Lung microvascular endothelial cell (primary cell): ENCODE data around the gene ACOT8. TPM values are rescaled to one million over a fixed set of nuclear protein-coding genes. Genes with fewer than 3 reads are reported as not detected.
A peak's percentile ranks its signal among the peaks of the same experiment; 100 is the strongest.
"Not testable (repeated sequence)": the region's sequence is repeated elsewhere in the genome, so short reads cannot be mapped to it uniquely, and the experiment has no call there.

Experiments used
- DNase-seq, 2 donors: peaks; one replicate each; pipeline versions ENCODE4 v3.0.0 to v3.0.0-alpha.2; 2010; ENCODE audit warnings: low read depth in 2 of 2
- total RNA-seq: library from RNA; depleted of rRNA; stranded (reverse); fragments of >200 nt; gene quantifications from 2 replicates; pipeline ENCODE4 v1.2.1, GENCODE V29; 2014

The ACOT8 gene
- 25.7 and 35.3 TPM in 2 replicates for total RNA-seq

- DNase-seq: peak; percentile 100
Measured at GRCh38 chr20:45857114-45857881, at the start of gene ACOT8, which contains the start of gene ZSWIM3. Gene ACOT8 (minus strand): TSS chr20:45857392. CDS start chr20:45857315, 77 bp downstream. Gene ZSWIM3 (plus strand): TSS chr20:45857614. CDS start chr20:45857826, 212 bp downstream.

GRCh38 chr20:45905505-45906079, 48.4 kb upstream of the ACOT8 start:
- DNase-seq: no peak

- no peak for DNase-seq
Measured at GRCh38 chr20:45904583-45905504, 47.7 kb upstream of the ACOT8 start.

DNA sequence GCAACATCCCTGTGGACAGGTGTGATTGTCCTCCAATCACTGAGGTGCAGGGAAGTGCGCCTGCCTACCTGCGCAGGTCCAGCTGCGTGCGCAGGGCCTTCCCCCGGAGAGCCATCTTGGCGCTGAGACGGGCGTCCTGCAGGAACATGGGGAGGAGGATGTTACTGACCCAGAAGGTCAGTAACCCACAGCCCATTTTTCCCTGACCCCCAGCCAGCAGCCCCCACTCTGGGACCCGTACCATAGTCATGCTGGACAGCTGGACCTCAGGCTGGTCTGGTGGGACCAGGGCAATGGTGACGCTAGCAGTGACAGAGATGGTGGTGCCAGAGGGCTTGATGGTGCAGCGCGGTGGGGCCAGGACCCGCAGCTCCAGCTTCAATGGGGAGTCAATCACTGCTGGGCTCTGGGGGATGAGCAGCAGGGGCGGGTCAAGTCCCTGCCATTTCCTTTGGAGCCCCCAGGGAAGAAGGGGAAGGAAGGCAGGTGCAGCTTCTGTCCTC, 45.1 kb upstream of the ACOT8 start:
- no peak for DNase-seq

DNA sequence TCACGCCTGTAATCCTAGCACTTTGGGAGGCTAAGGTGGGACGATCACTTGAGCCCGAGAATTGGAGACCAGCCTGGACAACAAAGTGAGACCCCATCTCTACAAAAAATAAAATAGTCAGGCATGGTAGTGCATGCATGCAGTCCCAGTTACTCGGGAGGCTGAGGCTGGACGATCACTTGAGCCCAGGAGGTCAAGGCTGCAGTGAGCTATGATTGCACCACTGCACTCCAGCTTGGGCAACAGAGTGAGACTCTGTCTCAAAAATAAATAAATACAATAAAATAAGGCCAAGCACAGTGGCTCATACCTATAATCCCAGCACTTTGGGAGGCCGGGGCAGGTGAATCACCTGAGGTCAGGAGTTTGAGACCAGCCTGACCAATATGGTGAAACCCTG, 44.1 kb upstream of the ACOT8 start:
- not testable (repeated sequence) for DNase-seq

DNA sequence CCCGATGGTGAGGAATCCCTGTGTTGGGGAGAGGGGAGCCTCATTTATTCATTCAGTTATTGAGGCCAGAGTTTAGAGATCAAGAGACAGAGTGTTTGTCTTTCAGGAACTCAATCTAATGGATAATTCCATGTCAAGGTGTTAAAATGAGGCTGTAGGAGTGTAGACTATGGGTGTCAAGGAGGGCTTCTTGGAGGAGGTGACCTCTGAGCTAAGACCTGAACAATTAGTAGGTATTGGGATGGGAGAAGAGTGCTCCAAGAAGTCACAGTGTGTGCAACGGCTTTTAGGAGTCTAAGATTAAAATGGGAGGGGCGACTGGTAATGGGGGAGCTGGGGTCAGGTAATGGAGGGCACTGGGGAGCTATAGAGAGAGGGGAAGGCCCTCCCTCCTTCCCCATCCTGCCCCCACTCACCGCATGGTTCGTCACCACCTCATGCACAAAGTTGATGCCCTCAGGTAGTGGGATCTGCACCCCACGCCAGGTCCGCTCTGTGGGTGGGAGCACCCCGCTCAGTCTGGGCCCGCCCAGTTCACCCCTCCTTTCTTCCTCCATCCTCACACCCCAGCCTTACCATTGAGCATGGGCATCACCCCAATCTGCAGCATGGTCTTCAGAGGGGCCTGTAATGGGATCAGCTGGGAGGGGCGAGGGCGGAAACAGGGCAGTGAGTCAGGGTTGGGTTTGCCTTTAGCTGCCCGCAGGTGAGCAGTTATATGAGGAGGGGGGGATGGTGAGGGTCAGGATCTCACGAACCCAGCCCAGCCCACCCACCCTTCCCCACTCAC, 42.0 kb upstream of the ACOT8 start:
- no peak for DNase-seq

GRCh38 chr20:45898285-45898684, 41.1 kb upstream of the ACOT8 start:
- DNase-seq: no peak

DNA sequence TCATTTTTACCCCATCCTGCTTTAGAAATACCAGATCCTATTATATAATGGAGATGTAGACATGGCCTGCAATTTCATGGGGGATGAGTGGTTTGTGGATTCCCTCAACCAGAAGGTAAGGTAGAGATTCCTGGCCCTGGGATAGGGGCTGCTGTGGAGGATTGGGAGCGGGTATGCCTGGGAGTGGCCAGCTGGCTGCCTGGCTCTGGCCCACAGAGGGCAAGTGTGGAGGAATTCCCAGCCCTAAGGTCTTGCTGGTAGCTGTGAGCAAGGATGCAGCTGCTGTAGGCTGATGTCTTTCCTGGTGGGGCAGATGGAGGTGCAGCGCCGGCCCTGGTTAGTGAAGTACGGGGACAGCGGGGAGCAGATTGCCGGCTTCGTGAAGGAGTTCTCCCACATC, 40.5 kb upstream of the ACOT8 start:
- DNase-seq: no peak

- no peak for DNase-seq
Measured at GRCh38 chr20:45897289-45897688, 40.1 kb upstream of the ACOT8 start.

DNA sequence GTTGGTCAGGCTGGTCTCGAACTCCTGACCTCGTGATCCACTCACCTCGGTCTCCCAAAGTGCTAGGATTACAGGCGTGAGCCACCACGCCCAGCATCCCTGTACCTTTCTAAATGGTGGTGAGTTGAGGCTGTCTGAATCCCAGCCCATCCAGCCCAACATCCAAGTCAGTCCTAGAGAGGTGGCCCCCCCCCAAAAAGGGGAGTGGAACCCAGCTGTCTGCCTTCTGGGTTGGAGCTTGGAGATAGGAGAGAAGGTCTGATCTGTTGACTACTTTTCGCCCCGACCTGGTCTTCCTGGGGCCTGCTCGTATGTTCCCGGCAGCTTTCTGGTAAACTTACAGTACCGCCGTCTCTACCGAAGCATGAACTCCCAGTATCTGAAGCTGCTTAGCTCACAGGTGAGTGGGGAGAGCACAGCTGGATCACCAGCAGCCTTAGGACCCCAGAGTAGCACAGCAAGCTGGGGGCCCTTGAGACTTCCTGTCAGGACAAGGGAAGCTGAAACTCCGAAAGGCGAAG, 39.5 kb upstream of the ACOT8 start:
- no peak for DNase-seq

- DNase-seq: no peak
Measured at GRCh38 chr20:45894797-45895196, 37.6 kb upstream of the ACOT8 start.

- no peak for DNase-seq
Measured at GRCh38 chr20:45893831-45894230, 36.6 kb upstream of the ACOT8 start.

GRCh38 chr20:45892828-45893500, 35.8 kb upstream of the ACOT8 start:
- DNase-seq: no peak

- peak in 1 of 2 donors; percentile 39 for DNase-seq
Measured at GRCh38 chr20:45892049-45892825, 35.0 kb upstream of the ACOT8 start.

DNA sequence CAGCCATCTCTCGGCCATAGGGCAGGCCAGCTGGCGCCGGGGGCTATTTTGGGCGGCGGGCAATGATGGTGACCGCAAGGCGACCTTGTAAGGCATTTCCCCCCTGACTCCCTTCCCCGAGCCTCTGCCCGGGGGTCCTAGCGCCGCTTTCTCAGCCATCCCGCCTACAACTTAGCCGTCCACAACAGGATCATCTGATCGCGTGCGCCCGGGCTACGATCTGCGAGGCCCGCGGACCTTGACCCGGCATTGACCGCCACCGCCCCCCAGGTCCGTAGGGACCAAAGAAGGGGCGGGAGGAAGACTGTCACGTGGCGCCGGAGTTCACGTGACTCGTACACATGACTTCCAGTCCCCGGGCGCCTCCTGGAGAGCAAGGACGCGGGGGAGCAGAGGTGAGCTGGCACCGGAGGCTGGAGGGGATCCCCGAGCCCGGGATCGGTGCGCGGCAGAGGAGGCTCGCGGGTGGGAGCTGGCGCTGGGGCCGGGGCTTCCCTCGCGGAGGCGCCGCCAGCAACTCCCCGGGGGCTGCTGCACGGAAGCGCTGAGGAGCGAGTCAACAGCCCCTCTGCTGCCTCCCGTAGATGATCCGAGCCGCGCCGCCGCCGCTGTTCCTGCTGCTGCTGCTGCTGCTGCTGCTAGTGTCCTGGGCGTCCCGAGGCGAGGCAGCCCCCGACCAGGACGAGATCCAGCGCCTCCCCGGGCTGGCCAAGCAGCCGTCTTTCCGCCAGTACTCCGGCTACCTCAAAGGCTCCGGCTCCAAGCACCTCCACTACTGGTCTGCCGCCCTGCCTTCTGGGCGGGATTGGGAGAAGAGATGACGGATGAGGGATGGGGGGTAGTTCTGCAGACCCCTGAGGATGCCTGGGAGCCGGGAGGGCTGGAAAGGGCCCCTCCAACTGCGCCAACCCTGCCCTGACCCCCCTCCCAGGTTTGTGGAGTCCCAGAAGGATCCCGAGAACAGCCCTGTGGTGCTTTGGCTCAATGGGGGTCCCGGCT, 34.1 kb upstream of the ACOT8 start, which contains the start of the genes CTSA and NEURL2:
Gene CTSA (plus strand): TSS at position 351 of the 999 bp plus-strand sequence. CDS start 234 bp downstream, at position 585.
Gene NEURL2 (minus strand): TSS at position 224 of the 999 bp plus-strand sequence. CDS start 217 bp downstream, at position 7.
- peak; percentile 93 for DNase-seq

DNA sequence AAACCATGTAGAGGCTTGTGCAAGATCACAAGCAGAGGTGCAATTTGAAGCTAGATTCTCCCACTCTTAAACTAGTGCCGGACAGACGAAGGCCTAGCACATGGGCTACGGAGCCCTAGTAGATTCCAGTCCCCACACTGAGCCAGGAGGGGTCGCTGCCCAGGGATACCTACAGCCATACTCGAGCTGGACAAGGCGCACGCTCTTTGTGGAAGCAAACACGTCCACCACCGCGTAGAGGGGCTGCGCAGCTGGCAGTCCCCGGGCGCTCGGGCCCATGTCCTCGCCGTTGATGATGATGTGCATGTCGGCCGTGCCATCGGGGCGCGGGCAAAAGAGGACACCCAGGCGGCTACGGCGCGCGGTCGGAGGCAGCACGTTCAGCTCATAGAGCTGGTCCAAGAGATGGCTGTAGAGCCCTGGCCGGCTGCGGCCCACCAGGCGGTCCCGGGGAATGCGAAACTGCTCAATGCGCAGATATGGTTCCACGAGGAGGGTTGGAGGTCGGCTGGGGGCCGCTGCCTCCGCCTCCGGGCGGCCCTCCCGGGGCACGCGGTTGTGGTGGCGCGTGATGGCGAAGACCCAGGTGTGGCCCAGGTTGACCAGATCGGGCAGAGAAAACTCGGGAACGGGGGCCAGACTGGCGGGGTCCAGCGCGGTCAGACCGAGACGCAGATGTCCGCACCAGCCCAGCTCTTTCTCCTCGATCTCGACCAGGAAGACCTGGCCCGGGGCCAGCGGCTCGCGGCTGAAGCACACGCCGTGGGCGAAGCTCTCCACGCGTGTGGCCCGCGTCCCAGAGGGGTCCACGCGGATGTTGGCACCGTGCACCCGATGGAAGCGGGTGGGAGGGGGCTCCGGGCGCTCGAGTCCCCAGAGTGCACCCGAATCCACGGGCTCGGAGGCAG, 33.1 kb upstream of the ACOT8 start:
- DNase-seq: peak; percentile 92 to 94

GRCh38 chr20:45888681-45889080, 31.5 kb upstream of the ACOT8 start:
- DNase-seq: no peak
